A549 (cell line): Measurements from ENCODE around the gene NRXN3. TPM values are rescaled to one million over a fixed set of nuclear protein-coding genes. Genes with fewer than 3 reads are reported as not detected.

Experiments used
- ATAC-seq, 2 experiments: fragments of 200-7000 bp in 1 of 2; fragments of >200 bp in 1 of 2; cut with Nextera tagmentation in 1 of 2; cut with Tn5 transposase in 1 of 2; 3 replicates each; pipeline versions ENCODE4 v1.8.0 to v1.9.1; 2018 to 2020; ENCODE audit warnings: mild to moderate bottlenecking in 1 of 2, moderate library complexity in 1 of 2
- CTCF ChIA-PET: fragments of 300-600 bp; sonication (Branson Sonifier 250); formaldehyde crosslinking; extraction: SDS; loops from one replicate; lab custom pipeline; 2021; ENCODE audit warnings: antibody characterized with exemption, inconsistent platforms; lab: Yijun Ruan, JAX
- POLR2A ChIA-PET: fragments of 350-600 bp; formaldehyde crosslinking; extraction: SDS; loops from one replicate; lab custom pipeline; 2021; ENCODE audit warnings: antibody characterized with exemption, inconsistent platforms; lab: Yijun Ruan, JAX
- DNase-seq, 2 experiments: peaks; one replicate each; pipeline versions ENCODE4 v3.0.0 to v3.0.0-alpha.2; 2011 to 2016; ENCODE audit warnings: low read depth in 1 of 2, low spot score in 1 of 2
- FAIRE-seq: peaks from 2 replicates; lab custom pipeline; 2011; peaks lifted over from hg19 to GRCh38; lab: Jason Lieb, UNC
- H3K27ac ChIP-seq, 2 experiments: fragments of >200 bp; sonication (Bioruptor Twin); formaldehyde crosslinking; 3 replicates each; pipeline ENCODE4 v1.5.1; 2016 to 2017
- H3K4me1 ChIP-seq: fragments of >200 bp; sonication (Bioruptor Twin); formaldehyde crosslinking; 3 replicates; pipeline ENCODE4 v1.6.1; 2016
- H3K4me2 ChIP-seq: fragments of >200 bp; sonication (Bioruptor Twin); formaldehyde crosslinking; 3 replicates; pipeline ENCODE4 v1.6.1; 2016
- H3K4me3 ChIP-seq: fragments of >200 bp; sonication (Bioruptor Twin); formaldehyde crosslinking; 3 replicates; pipeline ENCODE4 v1.5.1; 2016
- H3K9me3 ChIP-seq: fragments of >200 bp; sonication (Bioruptor Twin); formaldehyde crosslinking; 3 replicates; pipeline ENCODE4 v1.6.1; 2016
- CHD4 ChIP-seq: fragments of 200-600 bp; sonication (generic); IDR thresholded peaks from 2 replicates; pipeline ENCODE4 v1.6.1; 2016; ENCODE audit warnings: antibody characterized with exemption, mild to moderate bottlenecking, borderline replicate concordance
- EP300 ChIP-seq, 2 experiments: fragments of >200 bp; sonication (Bioruptor Twin); formaldehyde crosslinking; IDR thresholded peaks; 2 replicates in 1 of 2; 3 replicates in 1 of 2; pipeline ENCODE4 v1.6.1; 2016 to 2017
- HEYL ChIP-seq: fragments of 250-450 bp; sonication (Bioruptor Pico); IDR thresholded peaks from 2 replicates; pipeline ENCODE4 v1.8.0; 2021; ENCODE audit warnings: mild to moderate bottlenecking, moderate library complexity
- HOXA7 ChIP-seq: fragments of 250-450 bp; sonication (Bioruptor Pico); IDR thresholded peaks from 2 replicates; pipeline ENCODE4 v1.5.0; 2020; ENCODE audit warnings: mild to moderate bottlenecking, moderate library complexity
- HOXB13 ChIP-seq: fragments of 250-450 bp; sonication (Bioruptor Pico); IDR thresholded peaks from 2 replicates; pipeline ENCODE4 v1.5.0; 2020; ENCODE audit warnings: low read depth, mild to moderate bottlenecking, moderate library complexity
- JUN ChIP-seq, 2 experiments: fragments of >200 bp; sonication (Bioruptor Twin); formaldehyde crosslinking; IDR thresholded peaks; 2 replicates in 1 of 2; 3 replicates in 1 of 2; pipeline ENCODE4 v1.6.1; 2016 to 2017
- JUNB ChIP-seq: fragments of >200 bp; sonication (Bioruptor Twin); formaldehyde crosslinking; IDR thresholded peaks from 2 replicates; pipeline ENCODE4 v1.6.1; 2016
- KDM1A ChIP-seq: fragments of 200-600 bp; sonication (generic); IDR thresholded peaks from 2 replicates; pipeline ENCODE4 v1.6.1; 2016; ENCODE audit warnings: low read depth, mild to moderate bottlenecking
- NPAS2 ChIP-seq: fragments of 250-450 bp; sonication (Bioruptor Pico); IDR thresholded peaks from 2 replicates; pipeline ENCODE4 v1.8.0; 2022; ENCODE audit warnings: mild to moderate bottlenecking, moderate library complexity, borderline replicate concordance
- RCOR1 ChIP-seq: fragments of 150-350 bp; IDR thresholded peaks from 2 replicates; pipeline ENCODE4 v1.6.1; 2014; ENCODE audit warnings: antibody characterized with exemption, low read length, low read depth
- ZNF302 ChIP-seq: fragments of 250-450 bp; sonication (Bioruptor Pico); IDR thresholded peaks from 2 replicates; pipeline ENCODE4 v1.9.0; 2021; ENCODE audit warnings: inconsistent platforms, mild to moderate bottlenecking, moderate library complexity
- WGBS: methylation state at CpG from one replicate; pipeline ENCODE4 v1.1.6; 2017; ENCODE audit errors: missing lambda C conversion rate; 5-methylcytosine and 5-hydroxymethylcytosine counted together
- polyA plus RNA-seq, 4 experiments: library from polyadenylated mRNA; depleted of rRNA in 3 of 4; stranded (reverse); fragments of >200 nt; fragmentation: RNase III in 1 of 4; extraction: RNeasy Plus Mini Kit Qiagen cat#74134 plus additional on column Dnase treatment in 1 of 4; gene quantifications; 2 replicates in 3 of 4; 3 replicates in 1 of 4; pipeline ENCODE4 v1.2.3, GENCODE V29; 2011 to 2017
- TF ChIP-seq, protein P1 (sequence below): fragments of 200-600 bp; sonication (generic); IDR thresholded peaks from 2 replicates; pipeline ENCODE4 v1.6.1; 2016; ENCODE audit warnings: antibody characterized with exemption, mild to moderate bottlenecking, moderate library complexity
- TF ChIP-seq, protein P2 (sequence below): fragments of >200 bp; sonication (Bioruptor Twin); formaldehyde crosslinking; IDR thresholded peaks from 2 replicates; pipeline ENCODE4 v1.6.1; 2016
- TF ChIP-seq, protein P3 (sequence below): fragments of 250-450 bp; sonication (Bioruptor Pico); IDR thresholded peaks from 2 replicates; pipeline ENCODE4 v1.5.0; 2021; ENCODE audit warnings: mild to moderate bottlenecking, moderate library complexity, borderline replicate concordance
- TF ChIP-seq, protein P4 (sequence below): fragments of 150-350 bp; IDR thresholded peaks from 2 replicates; pipeline ENCODE4 v1.6.1; 2014; ENCODE audit warnings: low read depth, mild to moderate bottlenecking, low read length

NRXN3 gene
- polyA plus RNA-seq, 2 of the 4 experiments (the other 2 are of a cell fraction), result 0.62 to 2.3 TPM

DNA sequence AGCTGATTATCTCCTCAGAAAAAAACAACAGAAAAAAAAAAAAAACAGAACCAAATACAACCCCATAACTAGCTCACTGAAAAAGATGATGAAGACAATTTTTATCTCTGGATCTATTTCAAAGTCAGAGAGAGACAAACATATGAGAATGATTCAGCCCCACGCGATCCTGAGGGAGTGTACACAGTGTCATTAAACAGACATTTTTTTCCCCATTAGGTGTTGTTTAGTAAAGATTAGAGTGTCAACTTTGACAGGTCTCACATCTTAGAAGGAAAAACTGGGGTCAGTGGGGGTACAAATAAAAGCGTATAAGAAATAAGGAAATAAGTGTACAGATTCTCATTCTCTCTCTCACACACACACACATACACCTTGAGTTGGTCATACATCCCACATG is 635.4 kb downstream of the NRXN3 start (continued):
- TF ChIP-seq, protein P1, sequence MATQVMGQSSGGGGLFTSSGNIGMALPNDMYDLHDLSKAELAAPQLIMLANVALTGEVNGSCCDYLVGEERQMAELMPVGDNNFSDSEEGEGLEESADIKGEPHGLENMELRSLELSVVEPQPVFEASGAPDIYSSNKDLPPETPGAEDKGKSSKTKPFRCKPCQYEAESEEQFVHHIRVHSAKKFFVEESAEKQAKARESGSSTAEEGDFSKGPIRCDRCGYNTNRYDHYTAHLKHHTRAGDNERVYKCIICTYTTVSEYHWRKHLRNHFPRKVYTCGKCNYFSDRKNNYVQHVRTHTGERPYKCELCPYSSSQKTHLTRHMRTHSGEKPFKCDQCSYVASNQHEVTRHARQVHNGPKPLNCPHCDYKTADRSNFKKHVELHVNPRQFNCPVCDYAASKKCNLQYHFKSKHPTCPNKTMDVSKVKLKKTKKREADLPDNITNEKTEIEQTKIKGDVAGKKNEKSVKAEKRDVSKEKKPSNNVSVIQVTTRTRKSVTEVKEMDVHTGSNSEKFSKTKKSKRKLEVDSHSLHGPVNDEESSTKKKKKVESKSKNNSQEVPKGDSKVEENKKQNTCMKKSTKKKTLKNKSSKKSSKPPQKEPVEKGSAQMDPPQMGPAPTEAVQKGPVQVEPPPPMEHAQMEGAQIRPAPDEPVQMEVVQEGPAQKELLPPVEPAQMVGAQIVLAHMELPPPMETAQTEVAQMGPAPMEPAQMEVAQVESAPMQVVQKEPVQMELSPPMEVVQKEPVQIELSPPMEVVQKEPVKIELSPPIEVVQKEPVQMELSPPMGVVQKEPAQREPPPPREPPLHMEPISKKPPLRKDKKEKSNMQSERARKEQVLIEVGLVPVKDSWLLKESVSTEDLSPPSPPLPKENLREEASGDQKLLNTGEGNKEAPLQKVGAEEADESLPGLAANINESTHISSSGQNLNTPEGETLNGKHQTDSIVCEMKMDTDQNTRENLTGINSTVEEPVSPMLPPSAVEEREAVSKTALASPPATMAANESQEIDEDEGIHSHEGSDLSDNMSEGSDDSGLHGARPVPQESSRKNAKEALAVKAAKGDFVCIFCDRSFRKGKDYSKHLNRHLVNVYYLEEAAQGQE, result no peak

GRCh38 chr14:78823035-78823434 is 652.9 kb downstream of the NRXN3 start:
- no peaks in the 10 kb centered on the region for H3K4me1 ChIP-seq
- no peak overlapping the region for H3K27ac ChIP-seq
- ATAC-seq (no peak), DNase-seq (no peak), FAIRE-seq (no peak)
- H3K4me3 ChIP-seq, result no peak overlapping the region
- H3K9me3 ChIP-seq, result no peaks in the 10 kb centered on the region
- no peak for TF ChIP-seq JUN (IDR thresholded peaks at IDR 0.05)
- TF ChIP-seq, protein P2, sequence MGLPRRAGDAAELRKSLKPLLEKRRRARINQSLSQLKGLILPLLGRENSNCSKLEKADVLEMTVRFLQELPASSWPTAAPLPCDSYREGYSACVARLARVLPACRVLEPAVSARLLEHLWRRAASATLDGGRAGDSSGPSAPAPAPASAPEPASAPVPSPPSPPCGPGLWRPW, result no peak
- TF ChIP-seq KDM1A, result no peak
- TF ChIP-seq, protein P3, sequence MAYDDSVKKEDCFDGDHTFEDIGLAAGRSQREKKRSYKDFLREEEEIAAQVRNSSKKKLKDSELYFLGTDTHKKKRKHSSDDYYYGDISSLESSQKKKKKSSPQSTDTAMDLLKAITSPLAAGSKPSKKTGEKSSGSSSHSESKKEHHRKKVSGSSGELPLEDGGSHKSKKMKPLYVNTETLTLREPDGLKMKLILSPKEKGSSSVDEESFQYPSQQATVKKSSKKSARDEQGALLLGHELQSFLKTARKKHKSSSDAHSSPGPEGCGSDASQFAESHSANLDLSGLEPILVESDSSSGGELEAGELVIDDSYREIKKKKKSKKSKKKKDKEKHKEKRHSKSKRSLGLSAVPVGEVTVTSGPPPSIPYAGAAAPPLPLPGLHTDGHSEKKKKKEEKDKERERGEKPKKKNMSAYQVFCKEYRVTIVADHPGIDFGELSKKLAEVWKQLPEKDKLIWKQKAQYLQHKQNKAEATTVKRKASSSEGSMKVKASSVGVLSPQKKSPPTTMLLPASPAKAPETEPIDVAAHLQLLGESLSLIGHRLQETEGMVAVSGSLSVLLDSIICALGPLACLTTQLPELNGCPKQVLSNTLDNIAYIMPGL (CRISPR knock-in tag), result no peak
- no peak for TF ChIP-seq HEYL (CRISPR knock-in tag)
- no peak for TF ChIP-seq CHD4
- TF ChIP-seq RCOR1, result no peak
- no peak for TF ChIP-seq ZNF302 (CRISPR knock-in tag)
- no peak for TF ChIP-seq NPAS2
- no peak for TF ChIP-seq HOXB13
- TF ChIP-seq, protein P4, sequence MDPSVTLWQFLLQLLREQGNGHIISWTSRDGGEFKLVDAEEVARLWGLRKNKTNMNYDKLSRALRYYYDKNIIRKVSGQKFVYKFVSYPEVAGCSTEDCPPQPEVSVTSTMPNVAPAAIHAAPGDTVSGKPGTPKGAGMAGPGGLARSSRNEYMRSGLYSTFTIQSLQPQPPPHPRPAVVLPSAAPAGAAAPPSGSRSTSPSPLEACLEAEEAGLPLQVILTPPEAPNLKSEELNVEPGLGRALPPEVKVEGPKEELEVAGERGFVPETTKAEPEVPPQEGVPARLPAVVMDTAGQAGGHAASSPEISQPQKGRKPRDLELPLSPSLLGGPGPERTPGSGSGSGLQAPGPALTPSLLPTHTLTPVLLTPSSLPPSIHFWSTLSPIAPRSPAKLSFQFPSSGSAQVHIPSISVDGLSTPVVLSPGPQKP, result no peak
- TF ChIP-seq HOXA7 (CRISPR knock-in tag), result no peak
- no peak for TF ChIP-seq EP300 (IDR thresholded peaks at IDR 0.05)
- TF ChIP-seq JUNB, result no peak
- TF ChIP-seq, protein P1, result no peak
- ChIA-PET CTCF (interaction anchor here (0.7 kb wide), 1 partner anchor 17 kb away, joined by 5 read pairs; no protein-coding TSS in a partner anchor), POLR2A (no interaction called here)
- WGBS, result 2% methylated on average over 3 of the region's 3 CpGs
- no peak overlapping the region for H3K4me2 ChIP-seq
